CD4-positive, alpha-beta T cell treated with Interleukin-2 at 100 ng/mL for 4 hours (primary cell): Measurements from ENCODE around the gene OR8G1.
"Not testable (repeated sequence)": the region's sequence is repeated elsewhere in the genome, so short reads cannot be mapped to it uniquely, and the experiment has no call there.

Experiments
- DNase-seq: peaks from one replicate; pipeline ENCODE4 v3.0.0-alpha.2; 2020; ENCODE audit warnings: low spot score

OR8G1 gene, protein sequence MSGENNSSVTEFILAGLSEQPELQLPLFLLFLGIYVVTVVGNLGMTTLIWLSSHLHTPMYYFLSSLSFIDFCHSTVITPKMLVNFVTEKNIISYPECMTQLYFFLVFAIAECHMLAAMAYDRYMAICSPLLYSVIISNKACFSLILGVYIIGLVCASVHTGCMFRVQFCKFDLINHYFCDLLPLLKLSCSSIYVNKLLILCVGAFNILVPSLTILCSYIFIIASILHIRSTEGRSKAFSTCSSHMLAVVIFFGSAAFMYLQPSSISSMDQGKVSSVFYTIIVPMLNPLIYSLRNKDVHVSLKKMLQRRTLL

DNA sequence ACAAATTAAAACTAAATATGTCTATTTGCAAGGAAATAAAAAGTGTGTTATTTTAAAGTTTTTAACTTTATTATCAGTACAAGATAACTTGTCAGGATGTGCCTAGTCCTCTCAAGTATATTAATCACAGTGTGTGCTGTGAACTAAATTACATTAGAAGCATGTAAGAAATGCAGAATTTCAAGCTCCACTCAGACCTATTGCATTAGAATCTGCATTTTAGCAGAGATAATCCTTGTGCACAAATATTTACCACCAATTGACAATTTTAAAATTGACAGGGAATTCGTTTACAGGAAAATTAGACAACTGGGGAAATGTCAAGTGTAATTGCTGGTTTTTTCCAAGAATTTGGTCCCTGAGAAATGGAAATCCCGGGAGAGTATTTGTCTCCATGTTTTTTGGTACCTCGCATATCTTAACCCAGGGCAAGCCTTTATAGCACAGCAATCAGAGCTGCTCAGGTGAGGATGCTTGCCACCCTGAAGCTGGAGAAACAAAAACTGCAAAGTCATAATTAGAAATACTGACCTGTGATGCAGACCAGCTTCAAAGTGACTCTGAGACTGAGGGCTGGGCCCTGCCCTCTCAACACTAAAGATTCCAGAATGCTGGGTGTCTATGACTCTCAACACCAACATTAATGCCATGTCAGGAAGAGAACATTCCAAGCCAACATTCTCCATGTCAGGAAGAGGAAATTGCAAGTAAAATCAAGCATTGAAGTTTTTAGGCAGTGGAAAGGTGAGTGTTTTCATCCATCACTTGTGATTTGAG lies at the start of gene OR8G1:
TSS of gene OR8G1 (plus strand) at position 475 of the 777 bp plus-strand sequence. CDS start 8,581 bp downstream, outside the sequence.
- DNase-seq, result no peak

DNA sequence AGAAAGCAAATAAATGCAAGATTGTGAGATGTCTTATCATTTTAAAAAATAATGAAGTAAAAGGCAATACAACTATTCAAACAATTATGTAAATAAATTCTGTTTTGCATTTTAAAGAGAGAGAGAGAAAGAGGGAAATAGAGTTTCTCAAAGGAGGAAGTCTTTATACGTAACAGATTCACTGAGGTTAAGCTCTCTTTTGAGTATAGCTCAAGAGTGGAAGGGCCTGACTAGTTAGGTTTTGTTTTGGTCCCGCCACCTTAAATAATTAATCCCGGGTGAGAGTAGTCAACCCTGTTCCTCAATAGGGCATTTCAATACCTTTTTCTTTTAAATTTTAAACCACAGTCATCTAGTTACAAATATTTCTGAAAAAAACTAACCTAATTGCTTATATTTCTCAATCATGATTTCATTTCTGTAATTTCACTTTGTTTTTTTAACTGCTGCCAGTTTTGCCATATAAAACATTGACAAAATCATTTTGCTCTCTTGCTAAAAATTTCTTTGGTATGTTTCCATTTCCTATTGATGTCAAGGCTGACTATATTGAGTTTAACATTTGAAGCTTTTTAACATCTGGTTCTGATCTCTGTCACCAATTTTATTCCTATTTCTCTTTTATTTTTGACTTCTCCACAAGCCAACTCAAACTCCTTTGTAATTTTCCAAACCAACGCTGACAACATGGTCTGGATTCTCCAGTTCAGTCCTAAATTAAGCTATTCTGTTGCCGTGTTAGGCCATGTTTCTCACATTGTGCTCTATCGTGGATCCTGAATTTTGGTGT lies 47.5 kb upstream of the OR8G1 start:
- DNase-seq, result no peak

DNA sequence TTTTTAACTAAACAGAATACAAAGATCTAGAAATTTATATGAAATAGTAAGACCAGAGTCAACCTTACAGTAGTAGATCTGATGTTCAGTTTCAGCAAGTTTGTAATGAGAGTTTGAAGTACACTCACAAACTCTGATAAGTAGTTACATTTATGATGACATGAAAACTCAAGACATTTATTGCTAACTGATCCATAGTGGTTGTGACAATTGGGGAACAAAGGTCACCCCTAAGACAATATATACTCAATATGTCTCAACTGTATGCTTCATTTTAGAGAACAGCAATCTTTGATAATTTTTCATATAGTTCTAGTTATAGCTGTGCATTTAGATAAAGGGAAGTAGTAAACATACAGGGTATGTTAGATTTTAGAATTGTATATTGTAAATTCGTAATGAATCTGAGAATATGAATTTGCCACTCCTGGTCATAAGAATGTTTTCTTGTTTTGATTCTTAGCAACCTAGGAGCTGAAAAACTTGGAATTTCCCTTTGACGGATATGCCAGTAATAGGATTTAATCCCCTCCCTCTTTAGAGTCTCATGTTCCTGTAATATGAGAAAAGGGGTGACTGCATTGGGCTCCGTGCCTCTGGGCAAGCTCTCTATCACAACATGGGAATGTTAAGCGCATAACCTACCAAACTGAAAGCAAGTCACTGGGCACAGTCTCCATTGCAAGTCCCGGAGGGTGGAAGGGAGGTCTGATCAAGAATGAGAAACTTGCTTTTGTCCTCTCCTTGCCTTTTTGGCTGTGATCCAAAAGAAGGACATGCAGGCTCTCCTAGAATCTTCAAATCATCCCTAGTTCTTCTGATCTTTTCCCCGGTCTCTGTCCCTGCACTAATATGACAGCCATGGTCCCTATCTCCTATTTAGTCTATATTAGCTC lies 46.4 kb upstream of the OR8G1 start:
- no peak for DNase-seq

DNA sequence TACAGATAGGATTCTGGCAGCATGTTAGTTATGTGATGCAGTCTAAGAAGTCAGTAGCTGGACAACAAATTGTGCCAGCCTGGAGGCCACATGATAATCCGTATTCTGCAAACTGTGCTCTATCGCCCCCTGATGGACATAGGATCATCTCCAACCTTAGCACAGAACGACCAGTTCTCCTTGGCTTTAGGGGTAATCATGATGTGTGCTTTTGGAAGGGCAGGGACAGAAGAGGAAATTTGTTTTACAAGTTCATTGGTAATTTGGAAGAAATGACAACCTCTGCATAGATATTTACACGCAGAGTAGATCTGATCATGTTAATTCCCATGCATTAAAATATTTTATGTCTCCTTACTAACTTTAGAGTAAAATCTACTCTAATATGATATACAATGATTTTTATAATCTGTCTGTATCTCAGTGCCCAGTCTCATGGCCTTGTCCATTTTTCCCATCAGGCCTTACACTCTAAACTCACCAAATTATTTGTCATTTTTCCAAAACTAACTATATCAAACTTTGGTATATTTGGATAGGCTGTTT lies 45.6 kb upstream of the OR8G1 start:
- DNase-seq, result peak; percentile 40

DNA sequence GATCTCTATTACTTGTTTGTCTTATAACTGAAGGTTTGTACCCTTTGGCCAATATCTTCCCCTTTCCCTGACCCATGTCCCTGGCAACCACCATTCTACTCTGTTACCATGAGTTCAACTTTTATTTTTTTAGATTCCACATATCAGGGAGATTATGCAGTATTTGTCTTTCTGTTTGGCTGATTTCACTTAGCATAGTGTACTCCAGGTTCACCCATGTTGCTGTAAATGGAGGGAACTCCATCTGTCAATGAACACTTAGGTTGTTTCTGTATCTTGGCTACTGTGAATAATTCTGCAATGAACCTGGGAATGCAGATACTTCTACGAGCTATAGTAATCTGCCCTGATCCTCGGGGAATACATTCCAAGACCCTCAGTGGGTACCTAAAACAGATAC lies 42.9 kb upstream of the OR8G1 start:
- DNase-seq, result no peak

DNA sequence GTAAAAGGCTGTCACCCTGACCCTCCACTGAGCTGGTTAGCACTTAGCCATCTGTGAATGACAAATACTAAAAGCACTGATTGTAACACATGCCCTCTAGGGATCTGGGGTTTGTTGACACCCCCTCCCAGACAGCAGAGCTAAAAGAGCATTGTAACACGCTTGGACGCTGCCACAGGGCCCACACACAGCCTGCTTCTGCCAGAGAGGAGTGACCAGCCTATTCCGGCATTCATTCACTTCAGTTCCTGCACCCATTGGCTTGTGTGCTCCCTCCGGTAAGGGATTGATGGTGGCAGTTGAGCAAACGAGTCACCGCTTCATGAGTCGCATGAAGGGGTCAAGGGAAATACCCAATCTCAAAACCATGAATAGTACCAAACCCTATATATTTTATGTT lies 42.0 kb upstream of the OR8G1 start:
- no peak for DNase-seq

DNA sequence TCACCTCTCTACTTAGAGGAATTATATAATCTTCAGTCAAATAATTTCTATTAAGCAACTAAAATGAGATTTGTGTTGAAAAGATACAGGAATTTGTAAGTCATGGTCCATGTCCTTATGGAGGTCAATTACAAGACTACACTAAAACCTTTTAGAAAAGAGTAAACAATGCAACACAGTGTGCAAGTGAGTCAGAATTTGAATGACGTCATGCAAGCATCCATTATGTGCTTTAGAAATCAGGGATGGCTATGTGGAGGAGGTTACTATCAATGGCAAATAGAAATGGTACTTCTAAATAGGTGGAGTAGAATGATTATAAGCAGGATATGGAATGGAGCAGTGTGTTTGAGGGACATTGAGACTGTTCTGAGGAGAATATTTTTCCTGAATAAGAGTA lies 41.2 kb upstream of the OR8G1 start:
- no peak for DNase-seq

DNA sequence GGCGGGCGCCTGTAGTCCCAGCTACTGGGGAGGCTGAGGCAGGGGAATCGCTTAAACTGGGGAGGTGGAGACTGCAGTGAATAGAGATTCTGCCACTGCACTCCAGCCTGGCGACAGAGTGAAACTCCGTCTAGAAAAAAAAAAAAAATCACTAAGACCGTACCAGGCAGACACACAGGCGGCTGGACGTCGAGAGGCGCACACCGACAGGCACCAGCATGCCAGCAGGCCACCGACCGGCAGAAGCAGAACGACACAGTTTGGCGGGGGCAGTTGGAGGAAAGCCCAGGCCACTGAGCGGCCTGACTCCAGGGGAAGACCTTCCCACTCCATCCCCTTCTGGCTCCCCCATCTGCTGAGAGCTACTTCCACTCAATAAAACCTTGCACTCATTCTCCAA lies 40.2 kb upstream of the OR8G1 start:
- no peak for DNase-seq

DNA sequence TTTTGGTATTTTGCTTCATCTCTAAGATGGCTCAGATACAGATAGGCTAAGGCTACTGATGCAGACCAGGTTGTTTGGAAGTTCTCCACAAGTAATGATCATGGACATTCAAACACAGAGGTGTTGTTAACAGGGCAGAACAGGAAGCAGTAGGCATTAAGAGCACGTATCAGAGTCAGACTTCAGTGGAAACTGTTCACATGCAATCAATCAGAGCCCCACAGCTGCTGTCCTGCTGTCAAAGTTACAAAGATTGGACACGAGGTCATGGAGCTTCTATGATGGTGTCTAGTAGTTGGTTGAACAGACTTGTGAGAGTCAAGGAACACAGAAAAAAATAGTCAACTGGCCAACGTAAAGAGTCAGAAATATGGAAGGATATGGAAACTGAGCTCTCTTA lies 37.9 kb upstream of the OR8G1 start:
- DNase-seq, result no peak

DNA sequence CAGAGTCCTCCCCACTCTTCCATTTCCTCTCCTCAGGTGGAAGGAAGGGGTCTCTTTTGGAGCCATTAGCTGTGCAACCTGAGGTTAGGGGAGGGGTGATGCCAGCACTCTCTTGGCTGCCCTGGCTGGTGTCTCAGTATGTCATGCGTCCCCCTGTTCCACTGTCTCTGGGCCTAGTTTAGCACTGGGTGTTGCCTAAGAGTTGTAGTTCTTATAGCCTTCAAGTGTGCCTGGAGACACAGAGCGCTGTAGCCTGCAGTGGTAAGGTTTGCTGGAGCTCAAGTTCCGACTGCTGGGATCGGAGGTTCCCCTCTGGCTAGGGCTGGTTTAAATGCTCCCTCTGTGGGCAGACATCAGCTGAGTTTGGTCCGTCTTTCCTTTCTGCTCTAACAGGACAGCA lies 36.9 kb upstream of the OR8G1 start:
- DNase-seq, result no peak

DNA sequence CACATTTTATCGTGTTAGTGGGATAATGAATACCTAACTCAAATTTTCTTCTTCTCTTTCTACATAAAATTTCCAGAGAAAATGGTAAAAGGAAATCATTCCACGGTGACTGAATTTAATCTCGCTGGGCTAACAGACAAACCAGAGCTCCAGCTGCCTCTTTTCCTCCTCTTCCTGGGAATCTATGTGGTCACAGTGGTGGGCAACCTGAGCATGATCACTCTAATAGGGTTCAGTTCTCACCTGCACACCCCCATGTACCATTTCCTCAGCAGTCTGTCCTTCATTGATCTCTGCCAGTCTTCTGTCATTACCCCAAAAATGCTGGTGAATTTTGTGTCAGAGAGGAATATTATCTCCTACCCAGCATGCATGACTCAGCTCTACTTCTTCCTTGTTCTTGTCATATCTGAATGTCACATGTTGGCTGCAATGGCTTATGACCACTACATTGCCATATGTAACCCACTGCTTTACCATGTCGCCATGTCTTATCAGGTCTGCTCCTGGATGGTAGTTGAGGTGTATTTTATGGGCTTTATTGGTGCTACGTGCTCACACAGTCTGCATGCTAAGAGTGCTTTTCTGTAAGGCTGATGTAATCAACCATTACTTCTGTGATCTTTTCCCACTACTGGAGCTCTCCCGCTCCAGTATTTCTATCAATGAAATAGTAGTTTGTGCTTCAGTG lies 33.6 kb upstream of the OR8G1 start:
- DNase-seq, result no peak

DNA sequence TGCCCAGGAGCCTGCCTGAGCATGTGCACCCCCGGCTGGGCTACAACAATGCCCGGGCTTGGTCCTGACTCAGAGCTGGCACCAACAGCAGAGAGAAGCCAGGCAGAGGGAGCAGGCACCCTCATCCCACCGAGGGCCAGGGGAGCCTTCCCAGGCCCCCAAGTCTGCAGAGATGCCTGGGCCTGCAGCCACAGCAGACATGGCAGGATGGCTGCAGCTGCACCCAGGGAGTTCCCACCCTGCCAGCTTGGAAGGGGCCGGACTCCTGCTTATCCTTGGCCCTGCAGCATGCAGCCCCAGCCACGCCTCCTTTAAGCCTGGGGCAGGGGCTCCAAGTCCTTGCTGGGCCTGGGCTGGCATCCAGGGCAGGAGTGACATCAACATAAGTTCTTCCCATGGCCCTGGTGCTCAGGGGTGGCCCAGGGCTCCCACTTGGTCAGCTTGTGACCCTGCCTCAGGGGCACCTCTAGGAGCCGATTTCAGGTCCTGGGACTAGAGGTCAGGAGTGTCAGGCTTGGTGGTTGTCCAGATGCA lies 31.0 kb upstream of the OR8G1 start:
- no peak for DNase-seq

DNA sequence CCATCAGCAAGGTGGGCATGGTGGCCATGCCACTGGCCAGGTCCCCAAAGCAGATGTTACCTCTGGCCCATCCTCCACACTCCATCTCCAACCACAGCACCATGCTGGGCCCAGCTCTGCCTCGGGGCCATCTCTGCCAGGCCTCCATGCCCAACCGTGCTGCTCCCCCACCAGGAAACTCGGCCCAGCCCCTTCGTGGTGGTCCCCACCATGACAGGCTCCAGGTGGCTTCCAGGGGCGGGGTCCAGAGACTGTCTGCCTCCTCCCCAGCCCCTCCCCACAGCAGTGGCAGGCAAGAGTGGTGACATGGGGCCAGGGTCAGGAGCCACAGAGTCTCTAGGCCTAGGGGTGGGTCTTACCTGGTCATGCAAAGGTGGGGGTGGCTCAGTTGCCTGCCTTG lies 30.5 kb upstream of the OR8G1 start:
- no peak for DNase-seq

DNA sequence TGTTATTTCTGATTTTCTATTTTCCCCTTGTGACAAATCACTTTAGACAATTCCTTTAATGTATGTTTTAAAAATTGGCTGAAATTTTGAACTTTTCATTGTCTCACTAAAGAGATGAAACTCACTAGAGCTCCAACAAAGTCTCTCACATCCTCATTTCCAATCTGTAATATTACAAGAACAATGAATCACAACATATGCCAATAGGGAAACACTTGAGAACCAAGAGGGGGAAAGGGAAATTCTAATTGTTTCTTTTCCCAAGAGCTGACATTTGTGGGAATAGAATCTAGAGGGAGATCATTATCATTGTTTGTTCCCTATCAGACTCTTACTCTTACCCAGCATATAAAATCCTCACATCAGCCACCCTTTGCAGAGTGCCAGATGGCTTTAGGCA lies 29.6 kb upstream of the OR8G1 start:
- DNase-seq, result no peak

DNA sequence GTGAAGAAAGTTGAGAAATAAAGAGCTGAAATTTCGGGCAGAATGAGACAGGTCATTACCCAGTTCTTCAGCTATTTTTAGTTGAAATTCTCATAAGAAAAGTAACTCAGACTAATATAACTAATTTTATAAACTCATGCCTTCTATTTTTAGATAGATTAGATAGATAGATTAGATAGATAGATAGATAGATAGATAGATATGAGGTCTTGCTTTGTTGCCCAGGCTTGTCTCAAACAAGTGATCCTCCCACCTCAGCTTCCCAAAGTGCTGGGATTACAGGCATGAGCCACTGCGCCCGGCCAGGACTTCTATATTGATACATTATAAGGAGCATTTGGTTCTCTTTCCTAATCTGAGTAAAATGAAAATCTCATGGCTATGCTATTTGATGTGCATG lies 26.9 kb upstream of the OR8G1 start:
- DNase-seq, result no peak

DNA sequence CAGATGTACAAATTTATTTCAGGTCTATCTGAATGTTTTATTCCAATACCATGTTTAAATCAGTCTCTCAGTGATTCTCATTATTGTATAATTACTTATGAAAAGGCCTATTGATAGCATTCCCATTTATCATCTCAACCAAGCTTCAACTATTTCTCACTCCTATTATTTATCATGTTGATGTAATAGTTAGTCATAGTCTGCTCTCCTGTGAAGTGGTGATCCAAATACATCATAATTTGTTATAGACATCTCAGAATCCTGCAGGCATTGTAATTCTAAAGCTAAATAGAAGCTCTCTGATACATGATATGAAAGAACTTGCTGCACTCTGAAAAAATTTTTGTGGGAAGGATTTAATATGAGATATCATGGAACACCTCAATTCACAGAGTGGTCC lies 21.8 kb upstream of the OR8G1 start:
- DNase-seq, result no peak

DNA sequence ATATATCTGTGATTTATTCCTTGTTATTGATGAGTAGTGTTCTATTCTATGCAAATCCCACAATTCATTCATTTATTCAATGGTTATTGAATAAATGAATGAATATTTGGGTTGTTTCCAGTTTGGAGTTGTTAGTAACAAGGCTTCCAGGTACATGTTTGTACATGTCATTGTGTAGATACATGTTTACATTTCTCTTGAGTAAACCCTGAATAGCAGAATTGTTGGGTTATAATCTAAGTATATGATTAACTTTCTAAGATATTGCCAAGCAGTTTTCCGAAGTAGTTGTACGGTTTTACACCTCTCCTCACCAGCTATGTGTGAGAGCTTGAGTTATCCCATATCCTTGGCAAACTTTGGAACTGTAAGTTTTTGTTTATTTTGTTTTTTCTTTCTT lies 18.5 kb upstream of the OR8G1 start:
- DNase-seq, result no peak

DNA sequence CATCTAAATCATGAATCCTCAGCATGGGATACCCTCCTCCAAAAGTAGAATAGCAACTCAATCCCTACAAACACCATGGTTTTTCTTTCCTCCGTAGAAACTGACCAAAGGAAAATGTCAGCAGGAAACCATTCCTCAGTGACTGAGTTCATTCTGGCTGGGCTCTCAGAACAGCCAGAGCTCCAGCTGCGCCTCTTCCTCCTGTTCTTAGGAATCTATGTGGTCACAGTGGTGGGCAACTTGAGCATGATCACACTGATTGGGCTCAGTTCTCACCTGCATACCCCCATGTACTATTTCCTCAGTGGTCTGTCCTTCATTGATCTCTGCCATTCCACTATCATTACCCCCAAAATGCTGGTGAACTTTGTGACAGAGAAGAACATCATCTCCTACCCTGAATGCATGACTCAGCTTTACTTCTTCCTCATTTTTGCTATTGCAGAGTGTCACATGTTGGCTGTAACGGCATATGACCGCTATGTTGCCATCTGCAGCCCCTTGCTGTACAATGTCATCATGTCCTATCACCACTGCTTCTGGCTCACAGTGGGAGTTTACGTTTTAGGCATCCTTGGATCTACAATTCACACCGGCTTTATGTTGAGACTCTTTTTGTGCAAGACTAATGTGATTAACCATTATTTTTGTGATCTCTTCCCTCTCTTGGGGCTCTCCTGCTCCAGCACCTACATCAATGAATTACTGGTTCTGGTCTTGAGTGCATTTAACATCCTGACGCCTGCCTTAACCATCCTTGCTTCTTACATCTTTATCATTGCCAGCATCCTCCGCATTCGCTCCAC lies 16.1 kb upstream of the OR8G1 start:
- not testable (repeated sequence) for DNase-seq

DNA sequence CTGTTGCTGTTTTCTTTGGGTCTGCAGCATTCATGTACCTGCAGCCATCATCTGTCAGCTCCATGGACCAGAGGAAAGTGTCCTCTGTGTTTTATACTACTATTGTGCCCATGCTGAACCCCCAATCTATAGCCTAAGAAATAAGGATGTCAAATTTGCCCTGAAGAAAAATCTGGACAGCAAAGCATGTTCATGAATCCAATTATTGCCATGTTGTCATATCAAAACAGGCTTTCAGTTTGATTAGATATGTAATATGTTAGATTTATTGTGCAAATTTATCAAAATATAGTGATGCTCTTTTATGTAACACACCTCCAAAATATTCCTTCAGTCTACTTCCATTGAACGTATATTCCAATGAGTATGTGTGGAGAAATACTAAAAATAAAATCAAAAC lies 15.4 kb upstream of the OR8G1 start:
- DNase-seq, result no peak

DNA sequence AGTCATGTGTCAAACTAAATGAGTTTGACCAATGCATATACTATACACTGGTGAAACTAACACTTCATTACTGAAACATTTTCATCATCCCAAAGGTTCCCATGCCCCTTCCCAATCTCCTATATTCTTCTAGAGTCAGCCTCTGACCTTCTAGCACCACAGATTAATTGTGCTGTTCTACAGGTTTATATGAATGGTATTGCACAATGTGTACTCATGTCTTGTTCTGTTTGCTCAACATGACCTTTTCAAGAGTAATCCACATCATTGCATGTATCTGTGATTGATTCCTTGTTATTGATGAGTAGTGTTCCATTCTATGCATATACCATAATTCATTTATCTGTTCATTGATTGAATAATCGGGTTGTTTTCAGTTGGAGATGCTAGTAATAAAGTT lies 7.5 kb upstream of the OR8G1 start:
- no peak for DNase-seq
